Activated naive CD4-positive, alpha-beta T cell treated with anti-CD3 and anti-CD28 coated beads for 36 hours (primary cell): ENCODE results near the gene TM4SF1. TPM values are rescaled to one million over a fixed set of nuclear protein-coding genes. Genes with fewer than 3 reads are reported as not detected.

Experiments
- CTCF ChIA-PET: fragments of 350-600 bp; sonication (Branson Sonifier 250); formaldehyde crosslinking; loops from one replicate; lab custom pipeline; 2021; ENCODE audit warnings: antibody characterized with exemption; lab: Charles Lee
- DNase-seq: peaks from one replicate; pipeline ENCODE4 v3.0.0-alpha.2; 2020
- H3K27ac Mint-ChIP-seq: one replicate; pipeline ENCODE4 v1.8.0; 2021; ENCODE audit warnings: mild to moderate bottlenecking, mixed read lengths
- H3K27me3 Mint-ChIP-seq: one replicate; pipeline ENCODE4 v1.8.0; 2021; ENCODE audit warnings: low read depth, mixed read lengths
- H3K36me3 Mint-ChIP-seq: one replicate; pipeline ENCODE4 v1.8.0; 2021; ENCODE audit warnings: low read depth, mixed read lengths
- H3K4me1 Mint-ChIP-seq: one replicate; pipeline ENCODE4 v1.8.0; 2021; ENCODE audit warnings: low read depth, mixed read lengths
- H3K4me3 Mint-ChIP-seq: one replicate; pipeline ENCODE4 v1.8.0; 2021; ENCODE audit warnings: mild to moderate bottlenecking, moderate library complexity, mixed read lengths
- H3K9me3 Mint-ChIP-seq: one replicate; pipeline ENCODE4 v1.8.0; 2021; ENCODE audit warnings: mixed read lengths
- intact Hi-C: fragments of 100-400 bp; cut with micrococcal nuclease; formaldehyde crosslinking; loops from one replicate; pipeline ENCODE4 v1.15.1; 2023
- total RNA-seq, 2 experiments: library from RNA; stranded (reverse); gene quantifications; one replicate each; pipeline ENCODE4 v1.2.3, GENCODE V29; 2021

The TM4SF1 gene, protein sequence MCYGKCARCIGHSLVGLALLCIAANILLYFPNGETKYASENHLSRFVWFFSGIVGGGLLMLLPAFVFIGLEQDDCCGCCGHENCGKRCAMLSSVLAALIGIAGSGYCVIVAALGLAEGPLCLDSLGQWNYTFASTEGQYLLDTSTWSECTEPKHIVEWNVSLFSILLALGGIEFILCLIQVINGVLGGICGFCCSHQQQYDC
- not detected for total RNA-seq

GRCh38 chr3:149377408-149378364 lies at the start of gene TM4SF1:
Gene TM4SF1, minus strand, starts transcription at chr3:149377649. Its CDS starts 102 bp downstream, at chr3:149377547.
- Mint-ChIP-seq H3K4me1 (no peaks in the 10 kb centered on the region), H3K9me3 (no peaks in the 10 kb centered on the region), H3K27ac (no peak within 1 kb of the TSS), H3K4me3 (no peak within 1 kb of the TSS), H3K36me3 (no peaks in the 10 kb centered on the region), H3K27me3 (peaks cover 11% of the 10 kb centered on the region)
- CTCF ChIA-PET: no interaction called here
- intact Hi-C loops: no loop called here
- DNase-seq: no peak

DNA sequence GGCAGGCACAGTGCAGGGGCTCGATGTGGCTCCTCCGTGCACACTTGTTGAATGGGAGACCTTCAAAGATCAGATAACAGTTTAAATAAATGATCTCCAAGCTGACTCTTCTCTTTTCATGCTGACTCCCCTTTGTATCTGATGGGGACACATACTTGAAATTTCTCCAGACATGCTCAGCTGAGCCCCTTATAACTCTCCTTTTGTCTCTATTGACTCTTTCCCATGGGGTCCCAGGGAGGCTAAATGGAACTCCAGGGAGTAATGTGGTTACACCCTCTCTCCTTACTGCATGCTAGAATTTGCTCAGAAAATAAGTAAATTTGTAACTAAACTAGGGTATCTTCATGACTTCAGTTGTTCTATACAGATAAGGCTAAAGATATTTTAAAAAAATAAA lies 48.9 kb upstream of the TM4SF1 start:
- CTCF ChIA-PET: no interaction called here
- Mint-ChIP-seq H3K4me1 (no peaks in the 10 kb centered on the region), H3K9me3 (no peaks in the 10 kb centered on the region), H3K27ac (no peak overlapping the region), H3K4me3 (no peak overlapping the region), H3K36me3 (no peaks in the 10 kb centered on the region), H3K27me3 (peaks cover 6% of the 10 kb centered on the region)
- intact Hi-C loops: no loop called here
- no peak for DNase-seq

GRCh38 chr3:149424918-149425317 lies 47.5 kb upstream of the TM4SF1 start:
- CTCF ChIA-PET: interaction anchor here (0.6 kb wide), 1 partner anchor 469 kb away, joined by 3 read pairs; no protein-coding TSS in a partner anchor
- H3K4me1 Mint-ChIP-seq: no peaks in the 10 kb centered on the region
- peaks cover 6% of the 10 kb centered on the region for H3K27me3 Mint-ChIP-seq
- no peak for DNase-seq
- no peaks in the 10 kb centered on the region for H3K9me3 Mint-ChIP-seq
- no peak overlapping the region for H3K4me3 Mint-ChIP-seq
- H3K36me3 Mint-ChIP-seq: no peaks in the 10 kb centered on the region
- intact Hi-C loops: no loop called here
- H3K27ac Mint-ChIP-seq: no peak overlapping the region

GRCh38 chr3:149421764-149422163 lies 44.3 kb upstream of the TM4SF1 start:
- Mint-ChIP-seq H3K27me3 (no peaks in the 10 kb centered on the region), H3K4me1 (no peaks in the 10 kb centered on the region), H3K4me3 (no peak overlapping the region), H3K27ac (no peak overlapping the region), H3K9me3 (no peaks in the 10 kb centered on the region), H3K36me3 (no peaks in the 10 kb centered on the region)
- DNase-seq: no peak
- CTCF ChIA-PET: no interaction called here
- intact Hi-C loops: no loop called here

DNA sequence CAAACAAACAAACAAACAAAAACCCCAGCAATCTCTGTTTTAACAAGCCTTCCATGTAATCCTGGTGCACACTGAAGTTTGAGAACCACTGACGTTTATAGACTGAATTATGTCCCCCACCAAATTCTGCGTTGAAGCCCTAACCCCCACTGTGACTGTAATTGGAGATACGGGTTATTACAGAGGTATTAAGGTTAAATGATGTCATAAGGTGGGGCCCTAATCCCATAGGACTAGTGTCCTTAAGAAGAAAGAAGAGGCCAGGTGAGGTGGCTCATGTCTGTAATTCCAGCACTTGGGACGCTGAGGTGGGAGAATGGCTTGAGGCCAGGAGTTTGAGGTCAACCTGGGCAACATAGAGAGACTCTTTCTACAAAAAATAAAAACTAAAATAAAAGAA lies 42.4 kb upstream of the TM4SF1 start:
- intact Hi-C loops: no loop called here

GRCh38 chr3:149417727-149418126 lies 40.3 kb upstream of the TM4SF1 start:
- H3K9me3 Mint-ChIP-seq: no peaks in the 10 kb centered on the region

More for the DNA sequence above, 42.4 kb upstream of the TM4SF1 start:
- Mint-ChIP-seq H3K4me1 (no peaks in the 10 kb centered on the region), H3K36me3 (no peaks in the 10 kb centered on the region), H3K4me3 (no peak overlapping the region), H3K9me3 (no peaks in the 10 kb centered on the region), H3K27me3 (peaks cover 4% of the 10 kb centered on the region), H3K27ac (no peak overlapping the region)
- CTCF ChIA-PET: no interaction called here
- no peak for DNase-seq

GRCh38 chr3:149417174-149417573 lies 39.7 kb upstream of the TM4SF1 start:
- Mint-ChIP-seq H3K4me1 (no peaks in the 10 kb centered on the region), H3K27me3 (peaks cover 7% of the 10 kb centered on the region), H3K9me3 (no peaks in the 10 kb centered on the region), H3K4me3 (no peak overlapping the region), H3K27ac (no peak overlapping the region), H3K36me3 (no peaks in the 10 kb centered on the region)
- no peak for DNase-seq
- intact Hi-C loops: no loop called here
- CTCF ChIA-PET: no interaction called here

More at GRCh38 chr3:149417727-149418126, 40.3 kb upstream of the TM4SF1 start:
- DNase-seq: no peak
- intact Hi-C loops: no loop called here
- no peak overlapping the region for H3K4me3 Mint-ChIP-seq
- peaks cover 7% of the 10 kb centered on the region for H3K27me3 Mint-ChIP-seq
- no peaks in the 10 kb centered on the region for H3K36me3 Mint-ChIP-seq
- no peaks in the 10 kb centered on the region for H3K4me1 Mint-ChIP-seq
- no peak overlapping the region for H3K27ac Mint-ChIP-seq
- CTCF ChIA-PET: no interaction called here

DNA sequence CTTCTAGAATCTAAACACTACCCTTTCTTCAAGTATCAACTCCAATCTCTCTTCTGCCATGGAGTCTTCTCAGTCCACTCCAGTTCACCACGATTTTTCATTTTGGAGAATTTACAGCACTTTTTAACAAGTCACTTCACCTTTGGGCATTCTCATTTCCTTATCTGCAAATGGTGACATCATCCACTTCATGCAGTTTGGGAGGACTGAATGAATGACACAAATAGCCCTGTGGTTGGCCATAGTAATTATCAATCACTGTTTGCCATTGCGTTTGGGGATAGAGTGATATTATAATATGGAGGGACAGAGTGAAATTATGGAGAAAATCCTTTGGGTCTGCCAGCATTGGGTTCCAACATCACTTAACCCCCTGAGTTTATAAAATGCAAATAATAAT lies 38.0 kb upstream of the TM4SF1 start:
- Mint-ChIP-seq H3K9me3 (no peaks in the 10 kb centered on the region), H3K27me3 (peaks cover 9% of the 10 kb centered on the region), H3K36me3 (no peaks in the 10 kb centered on the region), H3K27ac (no peak overlapping the region), H3K4me3 (no peak overlapping the region), H3K4me1 (no peaks in the 10 kb centered on the region)
- no peak for DNase-seq
- intact Hi-C loops: no loop called here
- CTCF ChIA-PET: no interaction called here

DNA sequence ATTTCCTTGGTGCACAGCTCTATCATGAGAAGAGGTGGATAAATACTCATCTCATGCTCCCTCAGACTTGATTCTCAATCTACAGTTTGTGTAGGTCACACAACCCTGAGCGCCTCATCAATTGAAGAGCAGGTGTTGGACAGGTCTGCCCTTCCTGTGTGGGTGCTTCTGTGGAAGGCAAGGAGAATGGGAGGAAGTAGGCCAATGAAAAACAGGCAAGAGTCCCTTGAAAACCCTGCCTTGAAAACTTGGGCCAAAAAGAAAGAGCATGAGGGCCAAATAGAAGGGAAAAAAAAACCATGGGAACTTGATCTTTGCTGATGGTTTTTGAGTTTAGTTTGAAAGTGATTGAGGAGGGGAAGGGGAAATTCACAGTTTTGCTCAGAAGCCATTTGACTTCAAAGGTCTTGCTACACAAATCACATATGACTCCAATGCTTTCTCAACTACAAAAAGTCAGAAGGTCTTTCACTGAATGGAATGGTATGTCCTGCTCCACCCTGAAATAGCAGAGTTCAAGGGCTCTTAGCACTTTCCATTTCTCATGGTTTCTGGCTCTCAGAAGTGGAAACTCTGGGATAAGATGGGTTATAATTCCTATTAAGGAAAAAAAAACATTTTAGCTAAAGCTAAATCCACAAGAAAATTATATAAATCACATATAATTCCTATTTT lies 37.2 kb upstream of the TM4SF1 start:
- no peaks in the 10 kb centered on the region for H3K4me1 Mint-ChIP-seq
- H3K9me3 Mint-ChIP-seq: no peaks in the 10 kb centered on the region
- CTCF ChIA-PET: no interaction called here
- intact Hi-C loops: no loop called here
- no peaks in the 10 kb centered on the region for H3K36me3 Mint-ChIP-seq
- no peak for DNase-seq
- peaks cover 12% of the 10 kb centered on the region for H3K27me3 Mint-ChIP-seq
- no peak overlapping the region for H3K4me3 Mint-ChIP-seq
- no peak overlapping the region for H3K27ac Mint-ChIP-seq

GRCh38 chr3:149411583-149411982 lies 34.1 kb upstream of the TM4SF1 start:
- H3K4me3 Mint-ChIP-seq: no peak overlapping the region
- no peak overlapping the region for H3K27ac Mint-ChIP-seq
- no peaks in the 10 kb centered on the region for H3K9me3 Mint-ChIP-seq
- no peaks in the 10 kb centered on the region for H3K4me1 Mint-ChIP-seq
- no peak for DNase-seq
- no peaks in the 10 kb centered on the region for H3K36me3 Mint-ChIP-seq
- peaks cover 12% of the 10 kb centered on the region for H3K27me3 Mint-ChIP-seq
- intact Hi-C loops: no loop called here
- CTCF ChIA-PET: no interaction called here

DNA sequence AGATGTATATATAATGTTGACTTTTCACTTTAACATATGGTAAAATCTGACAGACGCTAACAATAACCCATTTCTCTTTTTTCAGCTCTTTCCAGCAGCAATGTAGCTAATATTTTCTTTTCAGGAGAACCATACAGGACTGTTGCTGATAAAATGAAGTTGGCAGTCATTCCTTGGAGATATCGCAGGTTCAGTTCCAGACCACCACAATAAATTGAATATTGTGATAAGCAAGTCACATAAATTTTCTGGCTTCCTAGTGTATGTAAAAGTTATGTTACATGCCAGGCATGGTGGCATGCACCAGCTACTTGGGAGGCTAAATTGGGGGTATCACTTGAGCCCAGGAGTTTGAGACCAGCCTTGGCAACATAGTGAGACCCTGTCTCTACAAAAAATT lies 31.9 kb upstream of the TM4SF1 start:
- no peak for DNase-seq
- intact Hi-C loops: no loop called here
- CTCF ChIA-PET: no interaction called here
- peaks cover 9% of the 10 kb centered on the region for H3K27me3 Mint-ChIP-seq
- no peak overlapping the region for H3K4me3 Mint-ChIP-seq
- no peak overlapping the region for H3K27ac Mint-ChIP-seq
- no peaks in the 10 kb centered on the region for H3K4me1 Mint-ChIP-seq
- H3K9me3 Mint-ChIP-seq: no peaks in the 10 kb centered on the region
- no peaks in the 10 kb centered on the region for H3K36me3 Mint-ChIP-seq

DNA sequence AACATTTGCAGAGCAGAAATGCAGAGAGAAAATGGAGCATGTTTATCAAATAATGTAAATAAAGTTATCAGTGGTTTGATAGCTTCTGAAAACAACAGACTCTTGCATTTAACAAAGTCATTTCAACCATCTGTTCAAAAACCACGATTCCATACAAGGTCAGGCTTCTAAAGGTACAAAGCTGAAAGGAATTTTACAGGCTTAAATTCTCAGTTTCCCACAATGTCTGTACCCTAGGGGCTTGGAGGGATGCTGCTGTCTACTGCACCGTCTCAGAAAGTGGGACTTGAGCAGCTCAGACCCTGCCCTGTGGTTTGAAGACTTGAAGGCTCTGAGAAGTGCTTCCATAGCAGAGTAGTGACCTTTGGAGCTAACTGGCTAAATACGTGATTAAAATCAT lies 30.4 kb upstream of the TM4SF1 start:
- no peaks in the 10 kb centered on the region for H3K9me3 Mint-ChIP-seq
- H3K4me3 Mint-ChIP-seq: no peak overlapping the region
- no peaks in the 10 kb centered on the region for H3K36me3 Mint-ChIP-seq
- intact Hi-C loops: no loop called here
- CTCF ChIA-PET: no interaction called here
- H3K27ac Mint-ChIP-seq: no peak overlapping the region
- no peaks in the 10 kb centered on the region for H3K4me1 Mint-ChIP-seq
- DNase-seq: no peak
- H3K27me3 Mint-ChIP-seq: peaks cover 9% of the 10 kb centered on the region
